ENCODE results near the gene PHC1.

DNA sequence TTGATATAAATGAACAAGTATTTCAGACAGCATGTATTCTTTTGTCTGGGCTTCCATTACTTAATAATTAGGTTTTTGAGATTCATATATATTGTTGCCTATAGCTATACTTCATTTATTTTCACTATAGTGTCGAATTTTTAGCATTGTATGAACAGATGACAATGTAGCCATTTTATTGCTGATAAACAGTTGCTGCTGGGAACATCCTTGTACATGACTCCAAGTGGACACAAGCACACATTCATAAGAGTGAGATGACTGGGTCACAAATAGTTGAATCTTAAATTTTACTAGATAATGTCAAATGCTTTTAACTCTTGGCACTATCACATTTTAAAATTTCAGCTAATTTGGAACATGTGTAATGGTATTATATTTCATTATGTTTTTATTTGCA lies 19.3 kb upstream of the PHC1 start:
- TF ChIP-seq, protein P1, sequence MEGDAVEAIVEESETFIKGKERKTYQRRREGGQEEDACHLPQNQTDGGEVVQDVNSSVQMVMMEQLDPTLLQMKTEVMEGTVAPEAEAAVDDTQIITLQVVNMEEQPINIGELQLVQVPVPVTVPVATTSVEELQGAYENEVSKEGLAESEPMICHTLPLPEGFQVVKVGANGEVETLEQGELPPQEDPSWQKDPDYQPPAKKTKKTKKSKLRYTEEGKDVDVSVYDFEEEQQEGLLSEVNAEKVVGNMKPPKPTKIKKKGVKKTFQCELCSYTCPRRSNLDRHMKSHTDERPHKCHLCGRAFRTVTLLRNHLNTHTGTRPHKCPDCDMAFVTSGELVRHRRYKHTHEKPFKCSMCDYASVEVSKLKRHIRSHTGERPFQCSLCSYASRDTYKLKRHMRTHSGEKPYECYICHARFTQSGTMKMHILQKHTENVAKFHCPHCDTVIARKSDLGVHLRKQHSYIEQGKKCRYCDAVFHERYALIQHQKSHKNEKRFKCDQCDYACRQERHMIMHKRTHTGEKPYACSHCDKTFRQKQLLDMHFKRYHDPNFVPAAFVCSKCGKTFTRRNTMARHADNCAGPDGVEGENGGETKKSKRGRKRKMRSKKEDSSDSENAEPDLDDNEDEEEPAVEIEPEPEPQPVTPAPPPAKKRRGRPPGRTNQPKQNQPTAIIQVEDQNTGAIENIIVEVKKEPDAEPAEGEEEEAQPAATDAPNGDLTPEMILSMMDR (IDR thresholded peaks at IDR 0.05) = no peak
- no peak for TF ChIP-seq POLR2A (IDR thresholded peaks at IDR 0.05)

Measured in thyroid gland (tissue), 4 donors.